Type B pancreatic cell (in vitro differentiated cells): Measurements from ENCODE around the gene DAB1. TPM values are rescaled to one million over a fixed set of nuclear protein-coding genes. Genes with fewer than 3 reads are reported as not detected.

Source experiments
- DNase-seq: peaks from one replicate; pipeline ENCODE4 v3.0.0; 2021; ENCODE audit warnings: mixed read lengths; ENCODE audit not compliant: unreplicated experiment; ENCODE audit errors: extremely low spot score
- H3K27ac Mint-ChIP-seq: 2 replicates; pipeline ENCODE4 v1.8.0; 2021; ENCODE audit warnings: mild to moderate bottlenecking, mixed read lengths
- H3K27me3 Mint-ChIP-seq: 2 replicates; pipeline ENCODE4 v1.8.0; 2021; ENCODE audit warnings: mixed read lengths
- H3K36me3 Mint-ChIP-seq: 2 replicates; pipeline ENCODE4 v1.8.0; 2021; ENCODE audit warnings: mixed read lengths
- H3K4me1 Mint-ChIP-seq: one replicate; pipeline ENCODE4 v1.8.0; 2021; ENCODE audit warnings: mixed read lengths; ENCODE audit not compliant: unreplicated experiment
- H3K4me3 Mint-ChIP-seq: 2 replicates; pipeline ENCODE4 v1.8.0; 2021; ENCODE audit warnings: mild to moderate bottlenecking, mixed read lengths
- H3K9me3 Mint-ChIP-seq: 2 replicates; pipeline ENCODE4 v1.8.0; 2021; ENCODE audit warnings: mixed read lengths
- CTCF ChIP-seq: fragments of 200-600 bp; sonication (generic); conservative IDR thresholded peaks from 2 replicates; pipeline ENCODE4 v1.5.0; 2021; ENCODE audit warnings: antibody characterized with exemption, mild to moderate bottlenecking
- total RNA-seq: library from RNA; stranded (reverse); gene quantifications from 2 replicates; pipeline ENCODE4 v1.2.1, GENCODE V29; 2021; ENCODE audit warnings: low replicate concordance

DAB1 gene
- total RNA-seq, 1 donor from 2014 or later, result 7.3 TPM

- H3K27ac Mint-ChIP-seq, result no peak overlapping the region
- DNase-seq, result no peak
- H3K9me3 Mint-ChIP-seq, result no peaks in the 10 kb centered on the region
- H3K36me3 Mint-ChIP-seq, result no peaks in the 10 kb centered on the region
- H3K4me3 Mint-ChIP-seq, result no peak overlapping the region
- no peak for TF ChIP-seq CTCF
- H3K4me1 Mint-ChIP-seq, result no peaks in the 10 kb centered on the region
- H3K27me3 Mint-ChIP-seq, result no peaks in the 10 kb centered on the region
Observed at GRCh38 chr1:57296726-57297250, 127.1 kb downstream of the DAB1 start.

DNA sequence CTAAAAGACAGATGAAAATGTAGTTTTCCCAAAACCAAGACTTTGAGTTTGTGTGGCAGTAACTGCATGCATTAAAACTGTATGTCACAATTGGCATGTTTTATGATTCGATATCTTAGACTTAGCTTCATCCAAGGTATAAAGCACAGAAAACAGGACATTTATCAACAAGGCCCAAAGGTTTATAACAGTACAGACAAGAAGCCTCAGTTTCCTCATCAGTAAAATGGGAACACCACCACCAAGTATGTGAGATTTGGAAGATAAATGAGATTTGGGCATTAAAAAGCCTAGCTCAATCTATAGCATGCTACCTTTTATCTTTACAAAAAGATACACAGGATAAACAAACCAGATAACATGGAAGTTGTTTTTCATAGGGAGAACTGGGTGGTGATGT lies 128.5 kb downstream of the DAB1 start:
- no peak for DNase-seq
- Mint-ChIP-seq H3K4me3 (no peak overlapping the region), H3K36me3 (no peaks in the 10 kb centered on the region), H3K27ac (no peak overlapping the region), H3K27me3 (no peaks in the 10 kb centered on the region), H3K9me3 (no peaks in the 10 kb centered on the region), H3K4me1 (no peaks in the 10 kb centered on the region)
- TF ChIP-seq CTCF, result no peak

- no peaks in the 10 kb centered on the region for H3K4me1 Mint-ChIP-seq
Observed at GRCh38 chr1:57294177-57294576, 129.7 kb downstream of the DAB1 start.

DNA sequence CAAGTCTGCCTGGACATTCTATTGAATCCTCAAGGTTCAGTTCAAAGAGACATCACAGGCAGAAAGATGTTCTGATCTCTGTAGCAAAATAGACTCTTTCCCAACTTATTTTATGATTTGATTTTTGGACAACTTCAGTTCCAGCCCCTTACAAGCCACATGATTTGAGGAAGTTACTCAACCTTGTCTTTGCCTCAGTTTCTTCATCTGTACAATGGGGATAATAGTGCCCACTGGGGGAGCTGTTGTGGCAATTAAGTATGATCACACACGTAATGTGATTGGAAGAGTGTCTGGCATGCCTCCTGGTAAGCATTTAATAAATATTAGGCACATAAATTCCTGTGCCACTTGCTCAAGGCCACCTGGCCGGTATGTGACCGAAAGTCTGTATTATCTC lies 130.6 kb downstream of the DAB1 start:
- no peaks in the 10 kb centered on the region for H3K36me3 Mint-ChIP-seq
- no peak for DNase-seq
- no peaks in the 10 kb centered on the region for H3K9me3 Mint-ChIP-seq
- H3K27ac Mint-ChIP-seq, result no peak overlapping the region
- no peak for TF ChIP-seq CTCF
- H3K4me1 Mint-ChIP-seq, result no peaks in the 10 kb centered on the region
- H3K27me3 Mint-ChIP-seq, result peaks cover 8% of the 10 kb centered on the region
- no peak overlapping the region for H3K4me3 Mint-ChIP-seq

More at GRCh38 chr1:57294177-57294576, 129.7 kb downstream of the DAB1 start:
- H3K9me3 Mint-ChIP-seq, result no peaks in the 10 kb centered on the region
- H3K27me3 Mint-ChIP-seq, result peaks cover 4% of the 10 kb centered on the region
- H3K4me3 Mint-ChIP-seq, result no peak overlapping the region
- no peak for DNase-seq
- H3K27ac Mint-ChIP-seq, result no peak overlapping the region
- TF ChIP-seq CTCF, result no peak
- no peaks in the 10 kb centered on the region for H3K36me3 Mint-ChIP-seq

DNA sequence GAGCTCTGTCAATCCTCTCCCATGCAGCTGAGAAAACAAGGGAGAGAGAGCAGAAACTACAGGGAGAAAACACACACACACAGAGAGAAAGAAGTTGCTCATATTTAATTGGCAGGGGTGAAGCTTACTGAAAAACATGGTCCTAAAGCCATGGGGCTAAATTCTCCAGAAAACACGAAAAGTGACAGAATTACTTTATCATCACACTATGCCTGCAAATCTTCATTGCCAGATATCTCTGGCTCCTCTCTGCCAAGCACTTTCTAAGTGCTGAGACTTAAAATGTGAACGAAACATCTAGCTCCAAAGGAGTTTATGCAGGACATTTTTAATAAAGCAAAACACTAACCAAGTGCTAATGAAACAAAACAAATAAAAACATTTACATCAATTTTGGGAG lies 134.1 kb downstream of the DAB1 start:
- DNase-seq, result no peak
- Mint-ChIP-seq H3K4me3 (no peak overlapping the region), H3K9me3 (no peaks in the 10 kb centered on the region), H3K4me1 (no peaks in the 10 kb centered on the region), H3K27me3 (peaks cover 11% of the 10 kb centered on the region), H3K27ac (no peak overlapping the region), H3K36me3 (no peaks in the 10 kb centered on the region)
- TF ChIP-seq CTCF, result no peak

DNA sequence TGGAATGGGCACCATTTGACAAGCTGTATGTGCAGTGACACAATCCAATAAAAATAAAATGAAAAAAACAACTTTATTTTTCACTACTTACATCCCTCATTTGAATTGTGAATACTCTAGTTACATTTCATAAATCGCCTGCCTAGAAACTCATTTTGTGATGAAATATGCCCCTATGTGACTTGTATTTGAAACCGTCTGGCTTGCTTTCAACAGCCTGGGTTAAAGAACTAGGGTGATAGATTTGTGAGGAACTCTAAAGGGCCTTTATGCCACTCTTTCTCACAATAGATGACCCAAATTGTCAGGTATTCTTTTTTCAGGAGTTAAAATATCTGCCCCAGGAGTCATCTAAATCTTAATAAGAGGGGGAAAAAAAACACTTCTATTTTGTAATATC lies 137.9 kb downstream of the DAB1 start:
- H3K27ac Mint-ChIP-seq, result no peak overlapping the region
- no peaks in the 10 kb centered on the region for H3K36me3 Mint-ChIP-seq
- no peak for TF ChIP-seq CTCF

More for the DNA sequence above, 137.9 kb downstream of the DAB1 start:
- Mint-ChIP-seq H3K4me1 (peaks cover 4% of the 10 kb centered on the region), H3K9me3 (no peaks in the 10 kb centered on the region), H3K4me3 (no peak overlapping the region), H3K27me3 (peaks cover 11% of the 10 kb centered on the region)
- DNase-seq, result no peak
